Heart left ventricle (tissue), 16 donors: ENCODE data around the gene AACS. TPM values are rescaled to one million over a fixed set of nuclear protein-coding genes. Genes with fewer than 3 reads are reported as not detected.

Experiments
- ATAC-seq, 4 donors: fragments of 200-7000 bp; cut with Tn5 transposase; one replicate each; pipeline ENCODE4 v1.9.1; 2020 to 2022; ENCODE audit warnings: moderate library complexity in 4 of 4, mild to moderate bottlenecking in 3 of 4, moderate number of reproducible peaks in 1 of 4
- DNase-seq, 5 donors: peaks; one replicate each; pipeline ENCODE4 v3.0.0-alpha.2; 2020
- H3K27ac ChIP-seq, 12 donors: fragments of 200-600 bp; sonication (generic) in 4 of 12; one replicate each; pipeline versions ENCODE4 v1.5.0 to v1.8.0; 2016 to 2022; ENCODE audit warnings: mild to moderate bottlenecking in 2 of 12
- H3K27me3 ChIP-seq, 9 donors: fragments of 200-600 bp; sonication (generic) in 2 of 9; one replicate each; pipeline versions ENCODE4 v1.5.1 to v1.8.0; 2016 to 2022; ENCODE audit warnings: mild to moderate bottlenecking in 3 of 9
- H3K36me3 ChIP-seq, 9 donors: fragments of 200-600 bp; sonication (generic) in 2 of 9; one replicate each; pipeline versions ENCODE4 v1.5.0 to v1.8.0; 2018 to 2022; ENCODE audit warnings: mild to moderate bottlenecking in 2 of 9
- H3K4me1 ChIP-seq, 12 donors: fragments of 200-600 bp; sonication (generic) in 4 of 12; one replicate each; pipeline versions ENCODE4 v1.5.0 to v1.8.0; 2016 to 2022; ENCODE audit warnings: mild to moderate bottlenecking in 3 of 12
- H3K4me3 ChIP-seq, 12 donors: fragments of 200-600 bp; sonication (generic) in 4 of 12; one replicate each; pipeline versions ENCODE4 v1.5.0 to v1.8.0; 2017 to 2022; ENCODE audit warnings: mild to moderate bottlenecking in 9 of 12, moderate library complexity in 4 of 12
- H3K9me3 ChIP-seq, 12 donors: fragments of 200-600 bp; sonication (generic) in 4 of 12; one replicate each; pipeline versions ENCODE4 v1.5.0 to v1.8.0; 2016 to 2022; ENCODE audit warnings: mild to moderate bottlenecking in 1 of 12
- POLR2A ChIP-seq, 2 donors: fragments of 450-650 bp; IDR thresholded peaks; one replicate each; pipeline ENCODE4 v1.6.1; 2017; ENCODE audit warnings: antibody characterized with exemption in 2 of 2, mild to moderate bottlenecking in 2 of 2, moderate library complexity in 2 of 2
- WGBS, 4 donors: extraction: QIAGEN DNeasy Blood & Tissue Kit in 2 of 4; methylation state at CpG; one replicate each; pipeline versions ENCODE4 v1.1.5 to v1.1.7; 2013 to 2018; 5-methylcytosine and 5-hydroxymethylcytosine counted together
- intact Hi-C, 10 donors: fragments of 100-400 bp; cut with DNase I; formaldehyde crosslinking; loops; one replicate each; pipeline versions ENCODE4 v1.11.1 to v1.14.2; 2022
- polyA plus RNA-seq, 2 donors: library from polyadenylated mRNA; stranded (reverse); fragments of 200-250 nt; gene quantifications; one replicate each; pipeline ENCODE4 v1.2.3, GENCODE V29; 2013
- total RNA-seq, 9 donors: library from RNA; depleted of rRNA in 2 of 9; stranded (reverse); fragments of >200 nt in 2 of 9; fragmentation: NEBNext Ultra II Directional in 3 of 9; extraction: Animal tissue kit (Norgen Biotek cat#: 25700) in 3 of 9; gene quantifications; one replicate each; pipeline versions ENCODE4 v1.1.0 to v1.2.4, GENCODE V29; 2016 to 2023
- TF ChIP-seq, protein P1 (sequence below), 12 donors: fragments of 200-600 bp; sonication (generic) in 4 of 12; IDR thresholded peaks; one replicate each; pipeline versions ENCODE4 v1.5.0 to v1.8.0; 2018 to 2022; ENCODE audit warnings: antibody characterized with exemption in 12 of 12, mild to moderate bottlenecking in 5 of 12
- donor health status: ischemic (EF 13 %, LVEDD 7.1; RV severe dilation, severe dysfunction).
- donor health status: healthy with polysubstance abuse.
- donor health status: DM: no; HTN: yes; CAD: no.
- donor health status: DM: no; HTN: no; CAD: no.
- donor health status: ischemic (EF 25% LVEDD 6.9; RV normal size, moderate dysfunction).
- donor health status: ischemic (EF 25% LVEDD 5.7; RV mildly dilated, moderate dysfunction).
- donor health status: healthy.
- donor health status: DM: yes; HTN: yes; CAD: no.
- donor health status: ischemic (EF 35%, LVEDD 5.7; RV mildly dilated, moderate dysfunction).
- donor health status: nonischemic (EF 11% LVEDD 7.7; RV severe dilation, severe dysfunction).
- donor health status: DM: yes; HTN: yes; CAD: no.
- donor health status: PGD.
- donor health status: ischemic (EF 29% LVEDD 5.4; RV normal size, mild dysfunction).
- donor health status: nonischemic (EF 23%, LVEDD 6.1; RV moderate dilation, normal function).

The AACS gene
- total and polyA plus RNA-seq, 11 donors: 7.4 to 19.3 (median 12.4) TPM

- DNase-seq: peak in 1 of 5 donors; percentile 62
- Histone ChIP-seq H3K27ac (no peak overlapping the region), H3K9me3 (no peaks in the 10 kb centered on the region), H3K27me3 (peaks cover 6 to 68% (median 31%) of the 10 kb centered on the region in 9 donors), H3K4me1 (peaks cover 0 to 43% (median 10%) of the 10 kb centered on the region in 12 donors), H3K36me3 (no peaks in the 10 kb centered on the region), H3K4me3 (peak overlapping the region; percentile 16 to 56 (median 40))
- ATAC-seq: no peak
- WGBS, 4 donors: 0 to 2% (median 1%) methylated on average over 4 to 90 of the region's 90 CpGs
- intact Hi-C loops: loop anchor here in 7 of 10 donors (5.0 to 10.0 kb wide), 6 partner anchors 82 to 1688 kb away; no protein-coding TSS in a partner anchor
- TF ChIP-seq, protein P1, sequence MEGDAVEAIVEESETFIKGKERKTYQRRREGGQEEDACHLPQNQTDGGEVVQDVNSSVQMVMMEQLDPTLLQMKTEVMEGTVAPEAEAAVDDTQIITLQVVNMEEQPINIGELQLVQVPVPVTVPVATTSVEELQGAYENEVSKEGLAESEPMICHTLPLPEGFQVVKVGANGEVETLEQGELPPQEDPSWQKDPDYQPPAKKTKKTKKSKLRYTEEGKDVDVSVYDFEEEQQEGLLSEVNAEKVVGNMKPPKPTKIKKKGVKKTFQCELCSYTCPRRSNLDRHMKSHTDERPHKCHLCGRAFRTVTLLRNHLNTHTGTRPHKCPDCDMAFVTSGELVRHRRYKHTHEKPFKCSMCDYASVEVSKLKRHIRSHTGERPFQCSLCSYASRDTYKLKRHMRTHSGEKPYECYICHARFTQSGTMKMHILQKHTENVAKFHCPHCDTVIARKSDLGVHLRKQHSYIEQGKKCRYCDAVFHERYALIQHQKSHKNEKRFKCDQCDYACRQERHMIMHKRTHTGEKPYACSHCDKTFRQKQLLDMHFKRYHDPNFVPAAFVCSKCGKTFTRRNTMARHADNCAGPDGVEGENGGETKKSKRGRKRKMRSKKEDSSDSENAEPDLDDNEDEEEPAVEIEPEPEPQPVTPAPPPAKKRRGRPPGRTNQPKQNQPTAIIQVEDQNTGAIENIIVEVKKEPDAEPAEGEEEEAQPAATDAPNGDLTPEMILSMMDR (IDR thresholded peaks at IDR 0.05): no peak
- no peak for TF ChIP-seq POLR2A (IDR thresholded peaks at IDR 0.05)
Observed at GRCh38 chr12:125186471-125187147, 121.4 kb downstream of the AACS start.

- peaks cover 6 to 69% (median 34%) of the 10 kb centered on the region in 9 donors for H3K27me3 ChIP-seq
- TF ChIP-seq, protein P1 (IDR thresholded peaks at IDR 0.05): no peak
- no peak for TF ChIP-seq POLR2A (IDR thresholded peaks at IDR 0.05)
- H3K4me3 ChIP-seq: peak overlapping the region; percentile 16 to 56 (median 40)
- intact Hi-C loops: loop anchor here in 7 of 10 donors (5.0 to 10.0 kb wide), 6 partner anchors 82 to 1688 kb away; no protein-coding TSS in a partner anchor
- H3K9me3 ChIP-seq: no peaks in the 10 kb centered on the region
- WGBS, 4 donors: 1 to 4% (median 1%) methylated on average over 18 to 41 of the region's 41 CpGs
- peak in 1 of 5 donors; percentile 54 for DNase-seq
- H3K4me1 ChIP-seq: peaks cover 0 to 43% (median 10%) of the 10 kb centered on the region in 12 donors
- H3K36me3 ChIP-seq: no peaks in the 10 kb centered on the region
- no peak for ATAC-seq
- H3K27ac ChIP-seq: no peak overlapping the region
Observed at GRCh38 chr12:125187148-125187745, 122.0 kb downstream of the AACS start.

DNA sequence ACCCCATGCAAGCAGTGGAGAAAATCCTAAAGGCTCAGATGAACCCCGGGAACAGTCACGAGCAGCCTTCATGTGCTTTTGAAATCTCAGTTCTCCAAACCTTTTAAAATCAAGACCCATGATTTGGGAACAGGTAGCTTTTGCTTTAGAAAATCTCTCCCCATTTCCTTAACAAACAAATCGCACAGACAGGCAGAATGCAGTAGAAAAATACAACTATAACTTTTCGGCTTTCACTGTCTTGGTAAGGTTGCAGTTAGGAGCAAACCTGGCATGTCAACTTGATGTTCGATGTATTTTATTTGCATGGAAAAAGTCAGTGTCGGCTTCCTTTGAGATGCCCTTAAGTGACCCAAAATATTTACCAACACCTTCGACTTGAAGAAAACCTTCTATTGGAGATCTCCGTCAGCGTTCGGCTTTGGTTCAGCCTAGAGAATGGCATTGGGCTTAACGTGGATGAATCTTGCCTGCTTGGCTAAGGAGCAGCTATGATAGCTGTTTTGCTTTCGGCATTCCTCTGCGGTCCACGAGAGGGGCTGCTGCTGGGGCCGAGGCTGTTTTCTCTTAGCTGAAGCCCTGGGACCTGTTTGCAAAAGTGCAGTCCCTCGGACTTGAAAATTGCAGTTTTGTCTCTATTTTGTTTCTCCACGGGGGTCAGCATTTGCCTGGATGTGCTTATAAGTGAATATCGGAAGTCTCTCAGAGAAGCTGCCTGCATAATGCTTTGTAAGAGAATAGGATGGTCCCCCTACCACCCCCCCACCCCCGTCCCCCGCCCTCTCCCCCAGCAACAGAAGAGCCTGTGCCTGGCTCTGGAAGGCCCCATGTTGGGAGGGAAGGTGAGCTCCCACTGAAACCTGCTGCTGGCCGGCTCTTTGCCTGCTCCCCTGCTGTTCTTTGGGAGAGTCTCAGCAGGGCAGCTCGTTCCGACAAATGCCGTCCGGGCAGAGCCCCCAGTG lies 122.8 kb downstream of the AACS start:
- intact Hi-C loops: loop anchor here in 7 of 10 donors (5.0 to 10.0 kb wide), 6 partner anchors 83 to 1687 kb away; no protein-coding TSS in a partner anchor

More for the DNA sequence above, 122.8 kb downstream of the AACS start:
- Histone ChIP-seq H3K27me3 (peaks cover 6 to 76% (median 34%) of the 10 kb centered on the region in 9 donors), H3K9me3 (no peaks in the 10 kb centered on the region), H3K27ac (no peak overlapping the region), H3K4me1 (peaks cover 0 to 41% (median 10%) of the 10 kb centered on the region in 12 donors), H3K36me3 (no peaks in the 10 kb centered on the region), H3K4me3 (peak overlapping the region in 2 of 12 donors; percentile 53 to 56)
- 1 to 3% (median 2%) methylated on average over 25 of the region's 25 CpGs for WGBS, 4 donors
- TF ChIP-seq, protein P1 (IDR thresholded peaks at IDR 0.05): no peak
- no peak for TF ChIP-seq POLR2A (IDR thresholded peaks at IDR 0.05)
- DNase-seq (no peak), ATAC-seq (no peak)
